ENCODE results near the gene SGCG.
"Not testable (repeated sequence)": the region's sequence is repeated elsewhere in the genome, so short reads cannot be mapped to it uniquely, and the experiment has no call there.

Gene SGCG

GRCh38 chr13:23180711-23181110 is at the start of gene SGCG:
TSS of gene SGCG (plus strand) at chr13:23180979. CDS start at chr13:23203695, 22,716 bp downstream.
- H3K9ac ChIP-seq (ENCODE audit: insufficient read length, low read depth) = no peak within 1 kb of the TSS
- no peak for TF ChIP-seq ZNF274 (IDR thresholded peaks at IDR 0.05; ENCODE audit: low read depth, low read length)
- no peak for TF ChIP-seq YY1 (IDR thresholded peaks at IDR 0.05; ENCODE audit: insufficient read depth, insufficient read length)
- no peak for TF ChIP-seq SUZ12 (IDR thresholded peaks at IDR 0.05; ENCODE audit: extremely low read depth, insufficient read depth, insufficient read length)
- no peaks in the 10 kb centered on the region for H3K27me3 ChIP-seq (ENCODE audit: insufficient read depth, insufficient read length)
- no peaks in the 10 kb centered on the region for H3K4me1 ChIP-seq (ENCODE audit: insufficient read depth, insufficient read length)
- H3K4me3 ChIP-seq (ENCODE audit: insufficient read length, low read depth) = no peak within 1 kb of the TSS
- no peaks in the 10 kb centered on the region for H3K36me3 ChIP-seq (ENCODE audit: insufficient read depth, insufficient read length, low read length)
- no peaks in the 10 kb centered on the region for H3K9me3 ChIP-seq (ENCODE audit: insufficient read depth, low read length)
- DNase-seq (ENCODE audit: low read depth, low spot score) = no peak

GRCh38 chr13:23134542-23134941 is 46.2 kb upstream of the SGCG start:
- Histone ChIP-seq H3K9me3 (ENCODE audit: insufficient read depth, low read length) (no peaks in the 10 kb centered on the region), H3K36me3 (ENCODE audit: insufficient read depth, insufficient read length, low read length) (no peaks in the 10 kb centered on the region), H3K4me3 (ENCODE audit: insufficient read length, low read depth) (no peak overlapping the region), H3K9ac (ENCODE audit: insufficient read length, low read depth) (no peak overlapping the region), H3K27me3 (ENCODE audit: insufficient read depth, insufficient read length) (no peaks in the 10 kb centered on the region), H3K4me1 (ENCODE audit: insufficient read depth, insufficient read length) (no peaks in the 10 kb centered on the region)
- no peak for DNase-seq (ENCODE audit: low read depth, low spot score)
- no peak for TF ChIP-seq YY1 (IDR thresholded peaks at IDR 0.05; ENCODE audit: insufficient read depth, insufficient read length)
- TF ChIP-seq ZNF274 (IDR thresholded peaks at IDR 0.05; ENCODE audit: low read depth, low read length) = no peak
- no peak for TF ChIP-seq SUZ12 (IDR thresholded peaks at IDR 0.05; ENCODE audit: extremely low read depth, insufficient read depth, insufficient read length)

- H3K4me1 ChIP-seq (ENCODE audit: insufficient read depth, insufficient read length) = no peaks in the 10 kb centered on the region
- no peak overlapping the region for H3K9ac ChIP-seq (ENCODE audit: insufficient read length, low read depth)
- peaks cover 16% of the 10 kb centered on the region; the same call in 1 of the 2 replicates for H3K9me3 ChIP-seq (ENCODE audit: insufficient read depth, low read length)
- no peak for TF ChIP-seq SUZ12 (IDR thresholded peaks at IDR 0.05; ENCODE audit: extremely low read depth, insufficient read depth, insufficient read length)
- TF ChIP-seq ZNF274 (IDR thresholded peaks at IDR 0.05; ENCODE audit: low read depth, low read length) = no peak
- TF ChIP-seq YY1 (IDR thresholded peaks at IDR 0.05; ENCODE audit: insufficient read depth, insufficient read length) = no peak
- no peaks in the 10 kb centered on the region for H3K27me3 ChIP-seq (ENCODE audit: insufficient read depth, insufficient read length)
- no peak overlapping the region for H3K4me3 ChIP-seq (ENCODE audit: insufficient read length, low read depth)
- no peak for DNase-seq (ENCODE audit: low read depth, low spot score)
- H3K36me3 ChIP-seq (ENCODE audit: insufficient read depth, insufficient read length, low read length) = no peaks in the 10 kb centered on the region
Observed at GRCh38 chr13:23140492-23140891, 40.3 kb upstream of the SGCG start.

GRCh38 chr13:23141964-23142363 is 38.8 kb upstream of the SGCG start:
- Histone ChIP-seq H3K4me3 (ENCODE audit: insufficient read length, low read depth) (no peak overlapping the region), H3K36me3 (ENCODE audit: insufficient read depth, insufficient read length, low read length) (no peaks in the 10 kb centered on the region), H3K27me3 (ENCODE audit: insufficient read depth, insufficient read length) (no peaks in the 10 kb centered on the region), H3K4me1 (ENCODE audit: insufficient read depth, insufficient read length) (no peaks in the 10 kb centered on the region), H3K9me3 (ENCODE audit: insufficient read depth, low read length) (peaks cover 16% of the 10 kb centered on the region; the same call in 1 of the 2 replicates), H3K9ac (ENCODE audit: insufficient read length, low read depth) (no peak overlapping the region)
- DNase-seq (ENCODE audit: low read depth, low spot score) = no peak
- no peak for TF ChIP-seq ZNF274 (IDR thresholded peaks at IDR 0.05; ENCODE audit: low read depth, low read length)

GRCh38 chr13:23142607-23143006 is 38.2 kb upstream of the SGCG start:
- H3K36me3 ChIP-seq (ENCODE audit: insufficient read depth, insufficient read length, low read length); H3K4me3 ChIP-seq (ENCODE audit: insufficient read length, low read depth); DNase-seq (ENCODE audit: low read depth, low spot score); H3K27me3 ChIP-seq (ENCODE audit: insufficient read depth, insufficient read length); H3K9ac ChIP-seq (ENCODE audit: insufficient read length, low read depth); H3K4me1 ChIP-seq (ENCODE audit: insufficient read depth, insufficient read length): not testable (repeated sequence)
- H3K9me3 ChIP-seq (ENCODE audit: insufficient read depth, low read length) = peaks cover 16% of the 10 kb centered on the region; the same call in 1 of the 2 replicates

GRCh38 chr13:23144431-23144830 is 36.3 kb upstream of the SGCG start:
- Histone ChIP-seq H3K9me3 (ENCODE audit: insufficient read depth, low read length) (peaks cover 16% of the 10 kb centered on the region; the same call in 1 of the 2 replicates), H3K27me3 (ENCODE audit: insufficient read depth, insufficient read length) (no peaks in the 10 kb centered on the region), H3K4me3 (ENCODE audit: insufficient read length, low read depth) (no peak overlapping the region), H3K4me1 (ENCODE audit: insufficient read depth, insufficient read length) (no peaks in the 10 kb centered on the region), H3K9ac (ENCODE audit: insufficient read length, low read depth) (no peak overlapping the region), H3K36me3 (ENCODE audit: insufficient read depth, insufficient read length, low read length) (no peaks in the 10 kb centered on the region)
- no peak for TF ChIP-seq ZNF274 (IDR thresholded peaks at IDR 0.05; ENCODE audit: low read depth, low read length)
- no peak for TF ChIP-seq SUZ12 (IDR thresholded peaks at IDR 0.05; ENCODE audit: extremely low read depth, insufficient read depth, insufficient read length)
- no peak for TF ChIP-seq YY1 (IDR thresholded peaks at IDR 0.05; ENCODE audit: insufficient read depth, insufficient read length)
- no peak for DNase-seq (ENCODE audit: low read depth, low spot score)

GRCh38 chr13:23146006-23146405 is 34.8 kb upstream of the SGCG start:
- no peaks in the 10 kb centered on the region for H3K4me1 ChIP-seq (ENCODE audit: insufficient read depth, insufficient read length)
- no peaks in the 10 kb centered on the region for H3K27me3 ChIP-seq (ENCODE audit: insufficient read depth, insufficient read length)
- no peak for DNase-seq (ENCODE audit: low read depth, low spot score)
- H3K9ac ChIP-seq (ENCODE audit: insufficient read length, low read depth) = no peak overlapping the region
- H3K4me3 ChIP-seq (ENCODE audit: insufficient read length, low read depth) = no peak overlapping the region
- TF ChIP-seq YY1 (IDR thresholded peaks at IDR 0.05; ENCODE audit: insufficient read depth, insufficient read length) = no peak
- TF ChIP-seq SUZ12 (IDR thresholded peaks at IDR 0.05; ENCODE audit: extremely low read depth, insufficient read depth, insufficient read length) = no peak
- TF ChIP-seq ZNF274 (IDR thresholded peaks at IDR 0.05; ENCODE audit: low read depth, low read length) = no peak
- H3K36me3 ChIP-seq (ENCODE audit: insufficient read depth, insufficient read length, low read length) = no peaks in the 10 kb centered on the region
- H3K9me3 ChIP-seq (ENCODE audit: insufficient read depth, low read length) = peaks cover 16% of the 10 kb centered on the region; the same call in 1 of the 2 replicates

Measured in NT2/D1 (cell line).